ENCODE results near the gene NECTIN1.

NECTIN1 gene

DNA sequence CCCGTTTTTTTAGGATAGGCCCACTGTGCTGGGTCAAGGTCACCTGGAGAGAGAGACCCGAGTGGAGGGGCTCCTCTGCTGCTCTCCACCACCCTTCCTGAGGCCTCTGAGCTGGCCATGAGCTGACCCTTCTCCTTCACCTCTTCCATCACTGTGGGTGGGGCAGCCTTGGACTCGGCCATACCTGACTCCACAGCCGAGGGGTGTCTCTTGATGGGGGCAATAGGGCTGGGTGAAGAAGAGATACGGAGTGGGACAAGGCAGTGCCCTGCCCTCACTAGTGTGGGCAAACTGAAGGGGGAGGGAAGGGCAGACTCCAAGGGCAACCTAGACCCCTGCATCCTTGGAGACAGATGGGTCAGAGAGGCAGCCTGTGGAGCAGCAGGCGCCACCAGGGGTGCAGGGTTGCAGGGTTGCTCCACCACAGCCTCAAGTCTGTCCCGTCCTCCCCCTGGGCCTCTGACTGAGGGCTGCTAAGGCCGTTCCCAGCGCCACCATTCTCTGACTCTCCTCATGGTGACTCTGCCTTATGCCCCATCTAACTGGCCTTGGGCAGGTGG, 20.1 kb upstream of the NECTIN1 start:
- no peak for DNase-seq (ENCODE audit: low spot score in 2 of 2)
- Mint-ChIP-seq H3K9me3 (no peaks in the 10 kb centered on the region), H3K4me1 (peaks cover 7% of the 10 kb centered on the region), H3K27ac (ENCODE audit: low read depth) (no peak overlapping the region), H3K4me3 (no peak overlapping the region), H3K36me3 (ENCODE audit: insufficient read depth) (peaks cover 2% of the 10 kb centered on the region), H3K27me3 (peaks cover 92% of the 10 kb centered on the region)
- no peak for ATAC-seq (replicated peaks; ENCODE audit: extremely low read depth, poor library complexity, severe bottlenecking)

DNA sequence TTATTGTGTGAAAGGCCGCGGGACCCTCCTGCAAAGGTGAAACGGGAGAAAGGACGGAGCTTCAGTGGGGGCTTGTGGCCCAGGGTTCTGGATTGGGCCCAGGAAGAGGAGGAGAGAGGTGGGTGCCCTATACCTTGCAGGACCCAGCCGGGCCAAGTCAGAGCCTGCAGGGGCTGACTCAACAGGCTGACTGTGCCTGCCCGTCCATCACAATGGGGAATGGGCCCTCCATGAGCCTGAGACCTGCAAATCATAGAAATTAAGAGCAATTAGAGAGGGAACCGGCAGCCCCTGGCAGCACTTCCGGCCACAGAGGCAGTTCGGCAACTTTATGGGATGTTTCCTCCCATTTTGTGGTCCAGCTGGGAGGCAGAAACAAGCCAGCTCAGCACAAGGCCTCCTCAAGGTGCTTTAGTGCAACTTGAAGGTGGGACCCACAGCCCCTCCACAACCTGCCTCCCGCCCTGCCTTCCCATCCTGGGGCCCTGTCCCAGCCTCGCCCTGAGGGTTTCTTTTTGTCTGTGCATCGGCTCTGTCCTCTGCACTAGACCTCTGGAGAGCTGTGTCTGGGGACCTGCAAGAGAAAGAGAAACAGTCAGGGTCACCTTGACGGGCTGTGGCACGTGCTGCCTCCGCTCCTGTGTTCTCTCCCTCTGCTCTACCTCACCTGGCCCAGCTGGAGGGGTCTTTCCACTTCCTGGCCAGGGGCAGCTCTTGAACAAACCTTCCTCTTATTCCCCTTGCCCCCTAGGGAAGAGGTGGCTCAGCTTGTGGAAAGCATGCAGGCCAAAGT, 19.1 kb upstream of the NECTIN1 start:
- DNase-seq (ENCODE audit: low spot score in 2 of 2) (no peak), ATAC-seq (replicated peaks; ENCODE audit: extremely low read depth, poor library complexity, severe bottlenecking) (no peak)
- no peak overlapping the region for H3K4me3 Mint-ChIP-seq
- H3K27ac Mint-ChIP-seq (ENCODE audit: low read depth) = no peak overlapping the region
- H3K36me3 Mint-ChIP-seq (ENCODE audit: insufficient read depth) = no peaks in the 10 kb centered on the region
- H3K27me3 Mint-ChIP-seq = peaks cover 93% of the 10 kb centered on the region
- no peaks in the 10 kb centered on the region for H3K9me3 Mint-ChIP-seq
- peaks cover 7% of the 10 kb centered on the region for H3K4me1 Mint-ChIP-seq

DNA sequence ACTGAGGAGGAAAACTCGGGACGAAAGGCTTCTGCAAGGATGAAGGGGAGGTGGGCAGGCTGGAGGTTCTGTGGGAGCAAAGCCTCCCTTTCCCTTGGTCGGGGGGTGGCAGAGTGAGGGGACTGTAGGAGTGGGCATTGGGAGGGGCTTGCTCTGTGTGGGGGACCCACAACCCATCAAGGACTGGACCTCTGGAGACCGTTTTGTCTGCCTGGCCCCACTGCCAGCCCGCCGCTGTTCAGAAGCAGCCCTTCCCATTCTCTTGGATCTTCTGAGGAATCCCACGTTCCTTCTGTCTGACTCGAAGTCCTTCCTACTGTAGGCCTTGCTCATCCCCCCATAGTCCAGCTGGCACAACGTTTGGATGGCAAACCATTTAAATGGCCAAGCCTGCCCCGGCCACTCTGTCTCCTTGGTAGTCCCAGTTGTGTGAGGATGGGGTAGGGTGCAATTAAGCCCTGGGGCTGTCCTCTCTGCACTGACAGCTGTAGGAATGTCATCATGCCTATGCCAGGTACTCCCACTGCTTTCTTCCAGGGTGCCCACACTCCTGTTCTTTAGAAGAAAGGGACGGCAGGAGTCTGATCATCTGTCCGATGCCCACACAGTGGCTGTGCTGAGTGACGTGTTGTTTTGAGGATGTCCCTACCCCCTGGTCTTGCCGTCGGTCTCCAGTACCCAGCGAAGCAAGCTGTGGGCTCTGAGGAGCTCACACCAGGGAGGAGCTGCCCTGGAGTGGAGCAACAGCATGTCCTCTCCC, 17.0 kb upstream of the NECTIN1 start:
- no peak for DNase-seq (ENCODE audit: low spot score in 2 of 2)
- no peaks in the 10 kb centered on the region for H3K9me3 Mint-ChIP-seq
- no peak overlapping the region for H3K4me3 Mint-ChIP-seq
- H3K4me1 Mint-ChIP-seq = peaks cover 12% of the 10 kb centered on the region
- no peaks in the 10 kb centered on the region for H3K36me3 Mint-ChIP-seq (ENCODE audit: insufficient read depth)
- H3K27me3 Mint-ChIP-seq = peaks cover 88% of the 10 kb centered on the region
- no peak for ATAC-seq (replicated peaks; ENCODE audit: extremely low read depth, poor library complexity, severe bottlenecking)
- H3K27ac Mint-ChIP-seq (ENCODE audit: low read depth) = no peak overlapping the region

DNA sequence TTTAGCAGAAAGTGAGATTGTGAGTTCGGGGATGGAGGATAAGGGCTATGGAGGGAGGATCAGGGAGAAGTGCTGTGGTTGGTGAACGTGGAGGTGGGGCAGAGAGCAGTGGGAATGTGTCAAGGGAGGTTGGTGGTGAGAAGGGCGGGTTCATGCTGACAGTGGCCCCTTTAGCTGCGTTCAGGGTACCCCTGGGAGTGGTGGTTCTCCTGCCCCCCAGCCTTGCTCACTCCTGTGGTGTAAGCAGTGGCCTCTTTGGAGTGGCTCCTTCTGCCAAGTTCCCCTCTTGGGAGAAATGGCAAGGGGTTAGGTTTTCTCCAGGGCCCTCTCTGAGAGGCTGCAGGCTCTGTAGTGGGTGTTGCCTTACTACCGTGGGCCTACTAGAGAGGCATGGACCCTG, 16.1 kb upstream of the NECTIN1 start:
- H3K4me3 Mint-ChIP-seq = no peak overlapping the region
- H3K27ac Mint-ChIP-seq (ENCODE audit: low read depth) = no peak overlapping the region

DNA sequence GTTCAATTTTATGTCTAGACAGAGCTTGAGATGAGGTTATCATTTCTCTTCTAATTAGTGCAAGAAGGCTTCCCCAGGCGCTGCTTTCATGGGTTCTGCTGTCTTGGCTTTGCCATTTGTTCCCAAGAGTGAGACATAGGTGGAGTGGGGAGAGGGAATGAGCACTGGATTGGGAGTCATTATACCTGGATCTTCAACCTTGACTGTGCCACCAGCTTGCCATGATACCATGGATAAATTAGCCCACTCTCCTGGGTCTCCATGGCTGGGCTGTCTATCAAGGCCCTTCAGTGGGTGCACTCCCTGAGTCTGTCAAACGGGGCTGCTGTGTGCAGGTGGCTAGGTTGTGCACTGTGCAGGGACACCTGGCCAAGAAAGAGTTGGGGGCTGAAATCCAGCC, 15.6 kb upstream of the NECTIN1 start:
- DNase-seq (ENCODE audit: low spot score in 2 of 2) = no peak
- H3K4me1 Mint-ChIP-seq = peaks cover 12% of the 10 kb centered on the region
- H3K4me3 Mint-ChIP-seq = no peak overlapping the region
- peaks cover 94% of the 10 kb centered on the region for H3K27me3 Mint-ChIP-seq
- ATAC-seq (replicated peaks; ENCODE audit: extremely low read depth, poor library complexity, severe bottlenecking) = no peak
- H3K36me3 Mint-ChIP-seq (ENCODE audit: insufficient read depth) = no peaks in the 10 kb centered on the region
- no peak overlapping the region for H3K27ac Mint-ChIP-seq (ENCODE audit: low read depth)
- no peaks in the 10 kb centered on the region for H3K9me3 Mint-ChIP-seq

More for the DNA sequence above, 16.1 kb upstream of the NECTIN1 start:
- no peak for DNase-seq (ENCODE audit: low spot score in 2 of 2)
- Mint-ChIP-seq H3K36me3 (ENCODE audit: insufficient read depth) (no peaks in the 10 kb centered on the region), H3K27me3 (peaks cover 94% of the 10 kb centered on the region), H3K9me3 (no peaks in the 10 kb centered on the region), H3K4me1 (peaks cover 12% of the 10 kb centered on the region)
- ATAC-seq (replicated peaks; ENCODE audit: extremely low read depth, poor library complexity, severe bottlenecking) = no peak

DNA sequence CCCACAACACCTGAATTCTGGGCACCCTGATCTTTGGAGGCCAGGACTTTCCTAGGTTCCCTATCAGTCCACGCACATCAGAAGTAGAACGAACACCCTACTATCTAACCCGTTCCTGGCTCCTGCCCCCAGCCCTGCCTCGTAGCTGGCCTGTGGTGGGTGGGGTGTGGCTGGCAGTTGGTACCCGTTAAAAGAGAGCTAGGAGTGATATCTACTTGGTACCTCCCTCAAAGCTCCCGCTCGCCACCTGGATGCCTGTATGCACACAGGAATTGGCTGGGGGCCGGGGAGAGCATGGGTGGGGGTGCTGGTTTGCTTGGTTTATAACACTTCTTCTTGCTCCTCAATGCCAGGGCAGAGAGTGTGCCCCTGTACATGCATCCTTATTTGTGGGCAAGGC, 14.0 kb upstream of the NECTIN1 start:
- Mint-ChIP-seq H3K27me3 (peaks cover 88% of the 10 kb centered on the region), H3K27ac (ENCODE audit: low read depth) (no peak overlapping the region), H3K4me3 (peak overlapping the region; percentile 9), H3K36me3 (ENCODE audit: insufficient read depth) (peaks cover 2% of the 10 kb centered on the region), H3K9me3 (no peaks in the 10 kb centered on the region), H3K4me1 (peaks cover 12% of the 10 kb centered on the region)
- no peak for DNase-seq (ENCODE audit: low spot score in 2 of 2)
- ATAC-seq (replicated peaks; ENCODE audit: extremely low read depth, poor library complexity, severe bottlenecking) = no peak

DNA sequence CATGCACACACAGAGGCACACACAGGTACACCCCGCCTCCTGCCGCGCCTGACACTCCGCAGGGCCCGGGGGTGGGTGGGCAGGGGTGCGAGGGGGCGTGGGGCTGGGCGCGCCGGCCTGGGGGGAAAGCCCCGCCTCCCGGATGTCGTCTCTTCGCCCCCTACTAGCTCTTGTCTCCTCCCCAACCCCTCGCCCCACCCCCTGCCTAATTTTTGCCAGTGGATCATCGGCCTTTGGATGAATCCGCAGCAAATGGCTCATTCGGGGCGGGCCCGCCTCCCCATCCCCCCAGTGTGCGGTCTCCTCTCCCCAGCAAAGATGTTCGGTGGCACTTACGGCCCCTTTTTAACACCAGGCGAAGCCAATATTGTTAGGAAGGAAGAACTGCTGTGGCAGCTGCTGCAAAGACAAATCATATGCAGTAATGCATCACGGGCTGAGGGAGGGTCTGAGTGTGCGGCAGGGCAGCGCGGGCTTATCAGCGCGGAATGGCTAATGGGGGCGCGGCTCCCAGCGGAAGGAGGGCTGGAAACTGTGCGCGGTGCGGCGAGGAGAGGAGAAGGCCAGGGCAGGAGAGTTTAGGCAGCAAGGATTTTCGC, 13.4 kb upstream of the NECTIN1 start:
- Mint-ChIP-seq H3K4me3 (peak overlapping the region; percentile 9), H3K27ac (ENCODE audit: low read depth) (no peak overlapping the region), H3K4me1 (peaks cover 12% of the 10 kb centered on the region), H3K36me3 (ENCODE audit: insufficient read depth) (peaks cover 2% of the 10 kb centered on the region), H3K9me3 (no peaks in the 10 kb centered on the region), H3K27me3 (peaks cover 86% of the 10 kb centered on the region)
- DNase-seq (ENCODE audit: low spot score in 2 of 2) = no peak
- ATAC-seq (replicated peaks; ENCODE audit: extremely low read depth, poor library complexity, severe bottlenecking) = no peak

DNA sequence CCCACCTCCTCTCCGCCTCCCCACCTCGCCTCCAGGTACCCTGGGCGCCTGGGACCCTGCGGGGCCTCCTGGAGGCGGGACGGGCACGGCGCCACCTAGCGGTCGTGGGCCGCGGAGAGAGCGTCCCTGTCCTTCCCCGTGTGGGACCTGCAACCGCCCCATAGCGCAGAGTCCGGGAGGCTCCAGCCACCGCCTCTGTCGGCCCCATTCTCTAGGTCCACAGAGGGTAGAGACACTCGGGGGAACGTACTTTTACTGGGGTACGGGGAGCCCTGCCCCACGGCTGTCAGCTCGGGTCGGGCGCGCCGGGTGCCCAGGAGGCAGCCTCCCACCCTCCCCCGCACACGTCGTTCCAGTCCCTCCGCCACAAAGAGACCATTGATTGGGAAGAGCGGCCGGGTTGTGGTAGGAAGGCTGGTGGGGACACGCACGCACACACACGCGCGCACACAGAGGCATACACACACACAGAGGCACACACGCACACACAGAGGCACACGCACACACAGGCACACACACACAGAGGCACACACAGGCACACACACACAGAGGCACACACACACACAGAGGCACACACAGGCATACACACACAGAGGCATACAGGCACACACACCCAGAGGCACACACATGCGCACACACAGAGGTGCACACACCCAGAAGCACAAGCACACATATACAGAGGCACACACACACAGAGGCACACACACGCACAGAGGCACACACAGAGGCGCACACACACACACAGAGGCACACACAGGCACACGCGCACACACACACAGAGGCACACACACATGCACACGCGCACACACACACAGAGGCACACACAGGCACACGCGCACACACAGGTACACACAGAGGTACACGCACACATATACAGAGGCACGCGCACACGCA, 12.6 kb upstream of the NECTIN1 start:
- H3K9me3 Mint-ChIP-seq = no peaks in the 10 kb centered on the region
- peaks cover 86% of the 10 kb centered on the region for H3K27me3 Mint-ChIP-seq
- peak; percentile 71 for ATAC-seq (replicated peaks; ENCODE audit: extremely low read depth, poor library complexity, severe bottlenecking)
- peaks cover 2% of the 10 kb centered on the region for H3K36me3 Mint-ChIP-seq (ENCODE audit: insufficient read depth)
- peaks cover 12% of the 10 kb centered on the region for H3K4me1 Mint-ChIP-seq
- H3K27ac Mint-ChIP-seq (ENCODE audit: low read depth) = no peak overlapping the region
- peak in 1 of 2 donors; percentile 50 for DNase-seq (ENCODE audit: low spot score in 2 of 2)
- peak overlapping the region; percentile 37 for H3K4me3 Mint-ChIP-seq

DNA sequence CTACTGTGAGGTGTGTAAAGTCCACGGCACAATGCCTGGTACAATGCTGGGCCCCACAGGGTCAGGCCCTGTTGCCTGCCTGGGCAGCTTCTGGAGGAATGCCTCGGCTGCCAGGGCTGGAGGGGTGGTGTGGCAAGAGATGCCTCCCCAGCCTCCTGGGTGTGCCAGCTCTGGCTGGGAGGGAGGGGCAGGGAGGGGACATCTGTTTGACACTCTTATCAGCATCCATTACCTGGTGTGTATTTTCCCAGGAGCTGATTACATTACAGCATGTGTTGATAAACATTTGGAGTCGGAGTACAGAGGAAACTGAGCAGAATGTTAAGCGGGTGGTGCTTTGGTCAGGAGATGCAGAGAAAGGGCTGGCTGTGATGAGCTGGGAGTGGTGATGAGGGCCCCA, 11.0 kb upstream of the NECTIN1 start:
- H3K27me3 Mint-ChIP-seq = peaks cover 83% of the 10 kb centered on the region
- ATAC-seq (replicated peaks; ENCODE audit: extremely low read depth, poor library complexity, severe bottlenecking) (no peak), DNase-seq (ENCODE audit: low spot score in 2 of 2) (no peak)
- no peak overlapping the region for H3K27ac Mint-ChIP-seq (ENCODE audit: low read depth)
- no peak overlapping the region for H3K4me3 Mint-ChIP-seq
- H3K36me3 Mint-ChIP-seq (ENCODE audit: insufficient read depth) = peaks cover 2% of the 10 kb centered on the region
- no peaks in the 10 kb centered on the region for H3K9me3 Mint-ChIP-seq
- H3K4me1 Mint-ChIP-seq = peaks cover 12% of the 10 kb centered on the region

DNA sequence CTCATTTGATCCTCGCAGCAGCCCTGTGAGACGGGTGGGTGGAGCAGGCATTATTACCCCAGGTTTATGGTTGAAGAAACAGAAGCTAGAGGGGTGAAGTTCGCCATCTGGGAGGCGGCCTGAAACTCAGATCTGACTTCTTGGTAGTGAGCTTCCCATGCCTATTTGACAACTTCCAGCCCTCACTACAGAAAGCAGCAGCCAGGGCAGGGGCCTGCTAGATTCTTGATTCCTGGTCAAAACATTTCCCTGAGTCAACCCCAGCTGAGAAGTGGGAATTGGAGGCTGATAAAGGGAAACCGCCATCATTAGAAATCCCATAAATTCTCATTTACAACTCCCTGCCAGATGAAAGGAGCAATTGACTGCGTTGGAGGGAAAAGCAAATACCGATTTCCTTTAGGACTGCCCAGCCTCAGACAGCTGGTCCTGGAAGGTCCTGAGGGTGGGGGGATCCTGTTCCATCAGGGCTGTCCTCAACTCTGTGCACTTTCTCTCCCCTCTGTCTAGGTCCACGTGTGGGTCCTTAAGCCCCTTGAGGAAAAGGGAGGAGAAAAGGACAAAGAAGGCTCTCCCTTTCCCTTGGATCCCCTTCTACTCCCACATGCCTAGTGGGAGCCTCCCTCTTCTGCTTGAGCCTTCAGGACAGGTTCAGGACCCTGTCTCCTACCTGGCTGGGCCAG, 10.2 kb upstream of the NECTIN1 start:
- peaks cover 2% of the 10 kb centered on the region for H3K36me3 Mint-ChIP-seq (ENCODE audit: insufficient read depth)
- no peak overlapping the region for H3K4me3 Mint-ChIP-seq
- ATAC-seq (replicated peaks; ENCODE audit: extremely low read depth, poor library complexity, severe bottlenecking) (no peak), DNase-seq (ENCODE audit: low spot score in 2 of 2) (no peak)
- H3K27me3 Mint-ChIP-seq = peaks cover 82% of the 10 kb centered on the region
- H3K27ac Mint-ChIP-seq (ENCODE audit: low read depth) = no peak overlapping the region
- no peaks in the 10 kb centered on the region for H3K9me3 Mint-ChIP-seq
- peaks cover 12% of the 10 kb centered on the region for H3K4me1 Mint-ChIP-seq

DNA sequence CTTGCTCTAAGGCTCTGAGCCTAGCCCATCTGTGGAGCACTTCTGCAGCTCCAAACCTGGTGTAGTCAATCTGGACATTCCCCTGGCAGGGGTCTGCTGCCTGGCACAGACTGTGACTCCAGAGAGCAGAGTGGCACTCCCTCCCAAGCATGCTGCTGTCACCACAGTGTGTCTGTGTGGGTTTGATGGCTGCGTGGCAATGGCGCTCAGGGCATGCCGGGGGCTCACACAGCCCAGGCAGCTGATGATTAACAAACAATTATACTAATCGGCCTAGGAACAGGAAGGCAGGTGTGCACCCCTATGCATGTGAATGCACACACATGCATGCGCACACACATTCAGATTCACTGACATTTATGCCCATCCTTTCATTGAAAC, 9.0 kb upstream of the NECTIN1 start:
- H3K9me3 Mint-ChIP-seq = no peaks in the 10 kb centered on the region
- ATAC-seq (replicated peaks; ENCODE audit: extremely low read depth, poor library complexity, severe bottlenecking) (no peak), DNase-seq (ENCODE audit: low spot score in 2 of 2) (no peak)
- peaks cover 82% of the 10 kb centered on the region for H3K27me3 Mint-ChIP-seq
- H3K4me1 Mint-ChIP-seq = peaks cover 12% of the 10 kb centered on the region
- H3K36me3 Mint-ChIP-seq (ENCODE audit: insufficient read depth) = peaks cover 2% of the 10 kb centered on the region
- no peak overlapping the region for H3K27ac Mint-ChIP-seq (ENCODE audit: low read depth)
- no peak overlapping the region for H3K4me3 Mint-ChIP-seq

Measured in central memory CD8-positive, alpha-beta T cell (primary cell).